HEK293 (cell line): ENCODE measurements around the gene OPCML.

ENCODE experiments used
- CTCF ChIA-PET: fragments of 350-600 bp; formaldehyde crosslinking; extraction: SDS; loops from one replicate; lab custom pipeline; 2021; ENCODE audit warnings: antibody characterized with exemption; lab: Yijun Ruan, JAX
- POLR2A ChIA-PET: fragments of 300-600 bp; formaldehyde crosslinking; extraction: SDS; loops from one replicate; lab custom pipeline; 2020; ENCODE audit warnings: antibody characterized with exemption, inconsistent platforms; lab: Yijun Ruan, JAX
- H3K27ac ChIP-seq: fragments of 200-500 bp; sonication (Bioruptor generic); 2 replicates; pipeline ENCODE4 v1.5.1; 2014; ENCODE audit warnings: low read depth, low read length, control low read depth, inconsistent platforms; ENCODE audit errors: extremely low read depth
- H3K36me3 ChIP-seq, 2 experiments: fragments of 200-500 bp in 1 of 2; sonication (Bioruptor generic) in 1 of 2; 1 replicate in 1 of 2; 2 replicates in 1 of 2; pipeline ENCODE4 v1.5.1; 2014 to 2017; ENCODE audit warnings: inconsistent platforms in 2 of 2, low read length in 2 of 2; ENCODE audit not compliant: control insufficient read depth in 2 of 2, insufficient read depth in 1 of 2
- H3K4me1 ChIP-seq: fragments of 200-500 bp; sonication (Bioruptor generic); 2 replicates; pipeline ENCODE4 v1.5.1; 2014; ENCODE audit warnings: mild to moderate bottlenecking, low read length, inconsistent platforms; ENCODE audit not compliant: control insufficient read depth, insufficient read depth
- H3K4me3 ChIP-seq: 2 replicates; pipeline ENCODE4 v1.5.1; 2011; ENCODE audit warnings: low read depth, mild to moderate bottlenecking, control low read depth, low read length, moderate library complexity
- H3K9me3 ChIP-seq: fragments of 200-500 bp; sonication (Bioruptor generic); 2 replicates; pipeline ENCODE4 v1.5.1; 2014; ENCODE audit warnings: low read depth, low read length, inconsistent platforms; ENCODE audit not compliant: control insufficient read depth, insufficient read depth
- ELK4 ChIP-seq: IDR thresholded peaks from 2 replicates; pipeline ENCODE4 v1.6.1; 2011; ENCODE audit warnings: mild to moderate bottlenecking, low read depth, low read length, borderline replicate concordance
- KLF1 ChIP-seq: fragments of 450-650 bp; formaldehyde crosslinking; IDR thresholded peaks from 2 replicates; pipeline ENCODE4 v1.5.1; 2016; ENCODE audit warnings: missing biosample characterization, missing genetic modification characterization
- MYNN ChIP-seq: fragments of 450-650 bp; formaldehyde crosslinking; IDR thresholded peaks from 2 replicates; pipeline ENCODE4 v1.5.1; 2016; ENCODE audit warnings: missing biosample characterization, missing genetic modification characterization, borderline replicate concordance
- OSR2 ChIP-seq: fragments of 450-650 bp; formaldehyde crosslinking; IDR thresholded peaks from 2 replicates; pipeline ENCODE4 v1.5.1; 2016; ENCODE audit warnings: missing biosample characterization, missing genetic modification characterization
- SALL2 ChIP-seq: fragments of 450-650 bp; formaldehyde crosslinking; IDR thresholded peaks from 2 replicates; pipeline ENCODE4 v1.5.0; 2017; ENCODE audit warnings: missing biosample characterization, mild to moderate bottlenecking, missing genetic modification characterization, borderline replicate concordance
- ZBTB17 ChIP-seq: fragments of 450-650 bp; formaldehyde crosslinking; IDR thresholded peaks from 2 replicates; pipeline ENCODE4 v1.5.1; 2016; ENCODE audit warnings: missing biosample characterization, missing genetic modification characterization
- ZBTB44 ChIP-seq: fragments of 450-650 bp; IDR thresholded peaks from 2 replicates; pipeline ENCODE4 v1.5.1; 2018; ENCODE audit warnings: missing biosample characterization, mild to moderate bottlenecking, missing genetic modification characterization
- ZBTB49 ChIP-seq: fragments of 450-650 bp; formaldehyde crosslinking; IDR thresholded peaks from 2 replicates; pipeline ENCODE4 v1.5.1; 2016; ENCODE audit warnings: missing biosample characterization, missing genetic modification characterization, low read depth
- ZNF184 ChIP-seq: fragments of 450-650 bp; IDR thresholded peaks from 2 replicates; pipeline ENCODE4 v1.5.1; 2018; ENCODE audit warnings: missing biosample characterization, mild to moderate bottlenecking, missing genetic modification characterization
- ZNF211 ChIP-seq: fragments of 450-650 bp; formaldehyde crosslinking; IDR thresholded peaks from 2 replicates; pipeline ENCODE4 v1.5.1; 2016; ENCODE audit warnings: low read depth, missing biosample characterization, missing genetic modification characterization
- ZNF266 ChIP-seq: fragments of 450-650 bp; formaldehyde crosslinking; IDR thresholded peaks from 2 replicates; pipeline ENCODE4 v1.5.1; 2016; ENCODE audit warnings: missing biosample characterization, missing genetic modification characterization, low read depth
- ZNF366 ChIP-seq: fragments of 450-650 bp; formaldehyde crosslinking; conservative IDR thresholded peaks from 2 replicates; pipeline ENCODE4 v1.5.1; 2016; ENCODE audit warnings: missing biosample characterization, missing genetic modification characterization
- ZNF416 ChIP-seq: fragments of 450-650 bp; formaldehyde crosslinking; IDR thresholded peaks from 2 replicates; pipeline ENCODE4 v1.5.1; 2016; ENCODE audit warnings: missing biosample characterization, missing genetic modification characterization
- ZNF423 ChIP-seq: fragments of 450-650 bp; formaldehyde crosslinking; IDR thresholded peaks from 2 replicates; pipeline ENCODE4 v1.5.1; 2016; ENCODE audit warnings: missing biosample characterization, missing genetic modification characterization
- ZNF518A ChIP-seq: fragments of 450-650 bp; formaldehyde crosslinking; conservative IDR thresholded peaks from 2 replicates; pipeline ENCODE4 v1.5.1; 2016; ENCODE audit warnings: low read depth, missing biosample characterization, missing genetic modification characterization
- ZNF530 ChIP-seq: fragments of 450-650 bp; formaldehyde crosslinking; IDR thresholded peaks from 2 replicates; pipeline ENCODE4 v1.5.1; 2016; ENCODE audit warnings: low read depth, missing biosample characterization, missing genetic modification characterization
- ZNF580 ChIP-seq: fragments of 450-650 bp; formaldehyde crosslinking; IDR thresholded peaks from 2 replicates; pipeline ENCODE4 v1.5.1; 2016; ENCODE audit warnings: missing biosample characterization, missing genetic modification characterization
- ZNF610 ChIP-seq: fragments of 450-650 bp; formaldehyde crosslinking; IDR thresholded peaks from 2 replicates; pipeline ENCODE4 v1.5.1; 2016; ENCODE audit warnings: missing biosample characterization, missing genetic modification characterization, borderline replicate concordance
- ZNF654 ChIP-seq: fragments of 450-650 bp; formaldehyde crosslinking; IDR thresholded peaks from 2 replicates; pipeline ENCODE4 v1.5.1; 2016; ENCODE audit warnings: low read depth, missing biosample characterization, missing genetic modification characterization
- ZNF658 ChIP-seq: fragments of 450-650 bp; formaldehyde crosslinking; IDR thresholded peaks from 2 replicates; pipeline ENCODE4; 2016; ENCODE audit warnings: missing biosample characterization, missing genetic modification characterization
- ZNF792 ChIP-seq: fragments of 450-650 bp; formaldehyde crosslinking; IDR thresholded peaks from 2 replicates; pipeline ENCODE4 v1.5.1; 2016; ENCODE audit warnings: missing biosample characterization, missing genetic modification characterization
- ZNF837 ChIP-seq: fragments of 450-650 bp; formaldehyde crosslinking; IDR thresholded peaks from 2 replicates; pipeline ENCODE4 v1.5.1; 2016; ENCODE audit warnings: missing biosample characterization, missing genetic modification characterization
- ZNF843 ChIP-seq: fragments of 450-650 bp; formaldehyde crosslinking; IDR thresholded peaks from 2 replicates; pipeline ENCODE4 v1.5.1; 2016; ENCODE audit warnings: missing biosample characterization, missing genetic modification characterization
- ZSCAN30 ChIP-seq: fragments of 450-650 bp; IDR thresholded peaks from 2 replicates; pipeline ENCODE4 v1.5.1; 2018; ENCODE audit warnings: missing biosample characterization, mild to moderate bottlenecking, missing genetic modification characterization, moderate library complexity

The OPCML gene

GRCh38 chr11:132564091-132564885 is 968.0 kb downstream of the OPCML start (continued):
- TF ChIP-seq OSR2 (tag by site-specific recombination), result no peak
- no peak for TF ChIP-seq ZNF654 (tag by site-specific recombination)
- no peak for TF ChIP-seq ZNF530 (tag by site-specific recombination)
- no peak for TF ChIP-seq ZNF843
- TF ChIP-seq ZNF610 (tag by site-specific recombination), result no peak
- no peak for TF ChIP-seq ZNF423 (tag by site-specific recombination)
- TF ChIP-seq ZNF266 (tag by site-specific recombination), result no peak

GRCh38 chr11:132563050-132563449 is 969.3 kb downstream of the OPCML start:
- POLR2A ChIA-PET, result no interaction called here
- Histone ChIP-seq H3K4me3 (no peak overlapping the region), H3K36me3 (no peaks in the 10 kb centered on the region), H3K9me3 (no peaks in the 10 kb centered on the region), H3K4me1 (peaks cover 8% of the 10 kb centered on the region), H3K27ac (no peak overlapping the region)
- TF ChIP-seq ZBTB17 (no peak), ZBTB44 (no peak), ZNF184 (tag by site-specific recombination) (no peak)
- CTCF ChIA-PET, result no interaction called here

- H3K4me1 ChIP-seq, result peaks cover 8% of the 10 kb centered on the region
- ChIA-PET CTCF (interaction anchor here (0.6 kb wide), 1 partner anchor 445 kb away, joined by 3 read pairs; no protein-coding TSS in a partner anchor), POLR2A (no interaction called here)
- H3K9me3 ChIP-seq, result no peaks in the 10 kb centered on the region
- no peaks in the 10 kb centered on the region for H3K36me3 ChIP-seq
- no peak overlapping the region for H3K27ac ChIP-seq
- no peak overlapping the region for H3K4me3 ChIP-seq
- no peak for TF ChIP-seq ZNF416
- no peak for TF ChIP-seq ZNF518A (tag by site-specific recombination)
- no peak for TF ChIP-seq MYNN
- TF ChIP-seq ZSCAN30 (tag by site-specific recombination), result no peak
- no peak for TF ChIP-seq ZNF580 (tag by site-specific recombination)
- no peak for TF ChIP-seq KLF1 (tag by site-specific recombination)
- TF ChIP-seq ZNF792 (tag by site-specific recombination), result no peak
- no peak for TF ChIP-seq ZNF837
- TF ChIP-seq ZNF366 (tag by site-specific recombination), result no peak
- TF ChIP-seq ZNF211 (tag by site-specific recombination), result no peak
- no peak for TF ChIP-seq ZBTB49 (tag by site-specific recombination)
- TF ChIP-seq ELK4, result no peak
- no peak for TF ChIP-seq ZNF658 (tag by site-specific recombination)
- no peak for TF ChIP-seq SALL2 (tag by site-specific recombination)
Measured at GRCh38 chr11:132561937-132562336, 970.4 kb downstream of the OPCML start.
